HG03354 (cell line): ENCODE measurements around the gene RAP1GDS1.
"Not testable (repeated sequence)": the region's sequence is repeated elsewhere in the genome, so short reads cannot be mapped to it uniquely, and the experiment has no call there.

Experiments used
- ATAC-seq: cut with Tn5 transposase; IDR thresholded peaks from one replicate; pipeline ENCODE4 v1.9.1; 2021; ENCODE audit warnings: mild to moderate bottlenecking; ENCODE audit not compliant: unreplicated experiment, poor library complexity, severe bottlenecking

RAP1GDS1 gene

GRCh38 chr4:98338761-98339438 lies 77.7 kb downstream of the RAP1GDS1 start:
- no peak for ATAC-seq

GRCh38 chr4:98341309-98341708 lies 80.1 kb downstream of the RAP1GDS1 start:
- ATAC-seq: no peak

- ATAC-seq: no peak
These were observed 82.4 kb downstream of the RAP1GDS1 start for GRCh38 chr4:98343626-98344025.

- no peak for ATAC-seq
These were observed 84.7 kb downstream of the RAP1GDS1 start for GRCh38 chr4:98345838-98346237.

- no peak for ATAC-seq
These were observed 91.2 kb downstream of the RAP1GDS1 start for GRCh38 chr4:98352396-98352795.

- ATAC-seq: peak; percentile 95
These were observed 91.8 kb downstream of the RAP1GDS1 start for GRCh38 chr4:98352940-98353339.

GRCh38 chr4:98358630-98359248 lies 97.6 kb downstream of the RAP1GDS1 start:
- ATAC-seq: no peak

- no peak for ATAC-seq
These were observed 98.5 kb downstream of the RAP1GDS1 start for GRCh38 chr4:98359646-98360045.

- no peak for ATAC-seq
These were observed 102.2 kb downstream of the RAP1GDS1 start for GRCh38 chr4:98363431-98363830.

- ATAC-seq: not testable (repeated sequence)
These were observed 105.1 kb downstream of the RAP1GDS1 start for GRCh38 chr4:98366275-98366674.

- ATAC-seq: not testable (repeated sequence)
These were observed 106.8 kb downstream of the RAP1GDS1 start for GRCh38 chr4:98368000-98368399.

- ATAC-seq: no peak
These were observed 108.1 kb downstream of the RAP1GDS1 start for GRCh38 chr4:98369322-98369721.

GRCh38 chr4:98374643-98375042 lies 113.5 kb downstream of the RAP1GDS1 start:
- ATAC-seq: no peak

- no peak for ATAC-seq
These were observed 116.4 kb downstream of the RAP1GDS1 start for GRCh38 chr4:98377559-98377958.

GRCh38 chr4:98381306-98381705 lies 120.1 kb downstream of the RAP1GDS1 start:
- no peak for ATAC-seq

GRCh38 chr4:98383431-98384106 lies 122.4 kb downstream of the RAP1GDS1 start:
- ATAC-seq: peak; percentile 86

GRCh38 chr4:98385831-98386230 lies 124.6 kb downstream of the RAP1GDS1 start:
- ATAC-seq: no peak

- no peak for ATAC-seq
These were observed 126.3 kb downstream of the RAP1GDS1 start for GRCh38 chr4:98387345-98388026.

GRCh38 chr4:98394134-98394533 lies 132.9 kb downstream of the RAP1GDS1 start:
- ATAC-seq: no peak

GRCh38 chr4:98399915-98400314 lies 138.7 kb downstream of the RAP1GDS1 start:
- ATAC-seq: no peak
